Measurements from ENCODE around the gene TTC3.

GRCh38 chr21:37181059-37181458, 108.0 kb downstream of the TTC3 start:
- TF ChIP-seq, protein P1, sequence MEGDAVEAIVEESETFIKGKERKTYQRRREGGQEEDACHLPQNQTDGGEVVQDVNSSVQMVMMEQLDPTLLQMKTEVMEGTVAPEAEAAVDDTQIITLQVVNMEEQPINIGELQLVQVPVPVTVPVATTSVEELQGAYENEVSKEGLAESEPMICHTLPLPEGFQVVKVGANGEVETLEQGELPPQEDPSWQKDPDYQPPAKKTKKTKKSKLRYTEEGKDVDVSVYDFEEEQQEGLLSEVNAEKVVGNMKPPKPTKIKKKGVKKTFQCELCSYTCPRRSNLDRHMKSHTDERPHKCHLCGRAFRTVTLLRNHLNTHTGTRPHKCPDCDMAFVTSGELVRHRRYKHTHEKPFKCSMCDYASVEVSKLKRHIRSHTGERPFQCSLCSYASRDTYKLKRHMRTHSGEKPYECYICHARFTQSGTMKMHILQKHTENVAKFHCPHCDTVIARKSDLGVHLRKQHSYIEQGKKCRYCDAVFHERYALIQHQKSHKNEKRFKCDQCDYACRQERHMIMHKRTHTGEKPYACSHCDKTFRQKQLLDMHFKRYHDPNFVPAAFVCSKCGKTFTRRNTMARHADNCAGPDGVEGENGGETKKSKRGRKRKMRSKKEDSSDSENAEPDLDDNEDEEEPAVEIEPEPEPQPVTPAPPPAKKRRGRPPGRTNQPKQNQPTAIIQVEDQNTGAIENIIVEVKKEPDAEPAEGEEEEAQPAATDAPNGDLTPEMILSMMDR (IDR thresholded peaks at IDR 0.05; ENCODE audit: low read depth, low read length): no peak
- no peak for TF ChIP-seq EZH2phosphoT487 (IDR thresholded peaks at IDR 0.05; ENCODE audit: low read depth)
